Neural crest cell (in vitro differentiated cells): ENCODE data around the gene PHF21A. TPM values are rescaled to one million over a fixed set of nuclear protein-coding genes. Genes with fewer than 3 reads are reported as not detected.

ENCODE experiments used
- DNase-seq: peaks from one replicate; pipeline ENCODE4 v3.0.0; 2021; ENCODE audit warnings: low read depth, mixed read lengths, low spot score
- H3K27ac Mint-ChIP-seq: one replicate; pipeline ENCODE4 v1.8.0; 2021; ENCODE audit warnings: mild to moderate bottlenecking, mixed read lengths; ENCODE audit not compliant: unreplicated experiment
- H3K27me3 Mint-ChIP-seq: 2 replicates; pipeline ENCODE4 v1.8.0; 2021; ENCODE audit warnings: low read depth, mild to moderate bottlenecking, mixed read lengths
- H3K36me3 Mint-ChIP-seq: 2 replicates; pipeline ENCODE4 v1.8.0; 2021; ENCODE audit warnings: low read depth, mild to moderate bottlenecking, mixed read lengths
- H3K4me1 Mint-ChIP-seq: 2 replicates; pipeline ENCODE4 v1.8.0; 2021; ENCODE audit warnings: mixed read lengths
- H3K4me3 Mint-ChIP-seq: one replicate; pipeline ENCODE4 v1.8.0; 2021; ENCODE audit warnings: mild to moderate bottlenecking, mixed read lengths
- H3K9me3 Mint-ChIP-seq: 2 replicates; pipeline ENCODE4 v1.8.0; 2021; ENCODE audit warnings: mixed read lengths
- total RNA-seq: library from RNA; stranded (reverse); gene quantifications from 2 replicates; pipeline ENCODE4 v1.2.1, GENCODE V29; 2021
- TF ChIP-seq, protein P1 (sequence below): fragments of 200-600 bp; sonication (generic); conservative IDR thresholded peaks from 2 replicates; pipeline ENCODE4 v1.5.0; 2021; ENCODE audit warnings: antibody characterized with exemption, mild to moderate bottlenecking

The PHF21A gene
- total RNA-seq, 1 donor from 2014 or later: 56.5 TPM

DNA sequence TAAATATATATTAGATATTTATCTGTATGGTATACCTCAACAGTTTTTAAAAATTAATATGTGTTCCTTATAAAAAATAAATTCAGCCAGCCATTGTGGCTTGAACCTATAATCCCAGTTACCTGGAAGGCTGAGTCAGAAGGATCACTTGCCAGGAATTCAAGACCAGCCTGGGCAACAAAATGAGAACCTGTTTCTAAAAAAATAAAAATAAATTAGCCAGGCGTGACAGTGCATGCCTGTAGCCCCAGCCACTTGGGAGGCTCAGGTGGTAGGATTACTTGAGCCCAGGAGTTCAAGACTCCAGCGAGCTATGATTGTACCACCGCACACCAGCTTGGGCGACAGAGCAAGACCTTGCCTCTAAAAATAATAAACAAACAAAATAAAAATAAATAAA is 54.9 kb downstream of the PHF21A start:
- Mint-ChIP-seq H3K4me3 (no peak overlapping the region), H3K4me1 (no peaks in the 10 kb centered on the region), H3K27me3 (no peaks in the 10 kb centered on the region), H3K9me3 (no peaks in the 10 kb centered on the region), H3K36me3 (peaks cover 4% of the 10 kb centered on the region), H3K27ac (no peak overlapping the region)
- no peak for DNase-seq
- TF ChIP-seq, protein P1, sequence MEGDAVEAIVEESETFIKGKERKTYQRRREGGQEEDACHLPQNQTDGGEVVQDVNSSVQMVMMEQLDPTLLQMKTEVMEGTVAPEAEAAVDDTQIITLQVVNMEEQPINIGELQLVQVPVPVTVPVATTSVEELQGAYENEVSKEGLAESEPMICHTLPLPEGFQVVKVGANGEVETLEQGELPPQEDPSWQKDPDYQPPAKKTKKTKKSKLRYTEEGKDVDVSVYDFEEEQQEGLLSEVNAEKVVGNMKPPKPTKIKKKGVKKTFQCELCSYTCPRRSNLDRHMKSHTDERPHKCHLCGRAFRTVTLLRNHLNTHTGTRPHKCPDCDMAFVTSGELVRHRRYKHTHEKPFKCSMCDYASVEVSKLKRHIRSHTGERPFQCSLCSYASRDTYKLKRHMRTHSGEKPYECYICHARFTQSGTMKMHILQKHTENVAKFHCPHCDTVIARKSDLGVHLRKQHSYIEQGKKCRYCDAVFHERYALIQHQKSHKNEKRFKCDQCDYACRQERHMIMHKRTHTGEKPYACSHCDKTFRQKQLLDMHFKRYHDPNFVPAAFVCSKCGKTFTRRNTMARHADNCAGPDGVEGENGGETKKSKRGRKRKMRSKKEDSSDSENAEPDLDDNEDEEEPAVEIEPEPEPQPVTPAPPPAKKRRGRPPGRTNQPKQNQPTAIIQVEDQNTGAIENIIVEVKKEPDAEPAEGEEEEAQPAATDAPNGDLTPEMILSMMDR: no peak

DNA sequence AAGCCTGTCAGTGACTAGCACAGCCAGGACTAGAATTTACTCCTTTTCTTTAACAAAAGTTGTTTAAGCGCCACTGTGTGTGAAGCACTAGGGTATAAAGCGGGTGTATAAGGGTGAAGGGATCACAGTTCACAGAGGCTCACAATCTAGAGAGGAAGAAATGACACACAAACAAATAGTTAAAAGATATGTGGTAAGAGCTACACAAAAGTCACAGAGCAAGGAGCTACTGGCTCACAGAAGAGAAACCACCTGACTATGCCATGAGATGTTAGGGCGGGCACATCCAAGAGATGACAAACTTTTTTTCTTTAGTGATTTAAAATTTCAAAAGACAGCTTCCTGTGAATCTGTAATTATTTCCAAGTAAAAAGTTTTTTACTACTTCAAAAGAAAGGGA is 55.6 kb downstream of the PHF21A start:
- Mint-ChIP-seq H3K4me3 (no peak overlapping the region), H3K9me3 (no peaks in the 10 kb centered on the region), H3K27ac (no peak overlapping the region), H3K36me3 (peaks cover 8% of the 10 kb centered on the region), H3K4me1 (no peaks in the 10 kb centered on the region), H3K27me3 (no peaks in the 10 kb centered on the region)
- DNase-seq: no peak
- TF ChIP-seq, protein P1: no peak

DNA sequence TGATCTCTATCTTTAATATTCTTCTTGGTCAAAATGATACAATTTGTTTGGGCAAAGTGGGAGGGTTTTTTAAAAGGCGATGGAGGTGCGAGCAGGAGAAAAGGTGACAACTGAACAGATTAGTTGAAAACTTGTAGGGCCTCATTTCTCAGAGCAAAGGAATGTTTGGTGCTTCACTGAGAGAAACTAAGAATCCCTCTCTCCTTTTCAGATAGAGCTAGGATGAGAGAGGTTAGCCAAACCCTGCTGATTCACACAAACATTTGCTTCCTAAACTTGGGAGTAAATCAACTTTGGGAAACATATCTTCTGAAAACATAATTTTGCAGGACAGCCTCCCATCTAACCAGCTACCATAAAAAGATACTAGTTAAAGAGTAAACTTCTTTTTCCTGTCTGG is 57.0 kb downstream of the PHF21A start:
- TF ChIP-seq, protein P1: no peak
- no peak for DNase-seq
- Mint-ChIP-seq H3K27me3 (no peaks in the 10 kb centered on the region), H3K4me3 (no peak overlapping the region), H3K27ac (no peak overlapping the region), H3K4me1 (no peaks in the 10 kb centered on the region), H3K36me3 (peaks cover 9% of the 10 kb centered on the region), H3K9me3 (no peaks in the 10 kb centered on the region)

DNA sequence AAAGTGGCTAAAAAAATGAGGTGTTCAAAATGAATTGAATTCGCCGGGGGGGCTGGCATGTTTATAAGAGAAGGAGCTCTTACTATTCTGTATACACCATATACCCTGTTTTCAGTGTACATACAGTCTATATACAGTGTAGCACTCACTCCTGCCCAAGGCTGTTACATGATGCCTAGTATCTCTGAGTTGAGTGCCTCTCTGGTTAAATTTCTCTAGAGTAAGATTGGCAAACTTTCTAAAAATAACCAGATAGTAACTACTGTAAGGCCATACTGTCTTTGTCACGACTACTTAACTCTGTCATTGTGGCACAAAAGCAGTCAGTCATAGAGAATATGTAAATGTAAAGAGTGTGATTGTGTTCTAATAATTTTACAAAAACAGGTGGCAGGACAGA is 58.1 kb downstream of the PHF21A start:
- Mint-ChIP-seq H3K4me1 (no peaks in the 10 kb centered on the region), H3K36me3 (peaks cover 9% of the 10 kb centered on the region), H3K27ac (no peak overlapping the region), H3K9me3 (no peaks in the 10 kb centered on the region), H3K27me3 (no peaks in the 10 kb centered on the region), H3K4me3 (no peak overlapping the region)
- no peak for DNase-seq
- TF ChIP-seq, protein P1: no peak

DNA sequence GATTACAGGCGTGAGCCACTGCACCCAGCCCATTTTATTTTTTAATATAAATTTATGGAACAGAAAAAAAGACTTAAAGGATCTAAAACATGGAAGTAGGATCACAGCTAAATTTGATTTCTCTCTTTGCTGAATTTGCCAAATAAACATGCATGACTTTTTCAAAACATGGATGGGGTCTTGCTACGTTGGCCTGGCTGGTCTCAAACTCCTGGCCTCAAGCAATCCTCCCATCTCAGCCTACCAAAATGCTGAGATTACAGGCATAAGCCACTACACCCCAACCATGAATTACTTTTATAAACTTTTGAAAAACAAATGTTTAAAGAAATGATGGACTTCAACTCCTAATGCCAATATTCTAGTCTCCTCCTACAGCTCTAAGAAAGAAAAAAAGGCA is 61.2 kb downstream of the PHF21A start:
- no peak overlapping the region for H3K4me3 Mint-ChIP-seq
- TF ChIP-seq, protein P1: no peak
- H3K9me3 Mint-ChIP-seq: no peaks in the 10 kb centered on the region
- DNase-seq: no peak
- peaks cover 9% of the 10 kb centered on the region for H3K36me3 Mint-ChIP-seq
- H3K27ac Mint-ChIP-seq: no peak overlapping the region
- no peaks in the 10 kb centered on the region for H3K27me3 Mint-ChIP-seq
- peaks cover 6% of the 10 kb centered on the region for H3K4me1 Mint-ChIP-seq

DNA sequence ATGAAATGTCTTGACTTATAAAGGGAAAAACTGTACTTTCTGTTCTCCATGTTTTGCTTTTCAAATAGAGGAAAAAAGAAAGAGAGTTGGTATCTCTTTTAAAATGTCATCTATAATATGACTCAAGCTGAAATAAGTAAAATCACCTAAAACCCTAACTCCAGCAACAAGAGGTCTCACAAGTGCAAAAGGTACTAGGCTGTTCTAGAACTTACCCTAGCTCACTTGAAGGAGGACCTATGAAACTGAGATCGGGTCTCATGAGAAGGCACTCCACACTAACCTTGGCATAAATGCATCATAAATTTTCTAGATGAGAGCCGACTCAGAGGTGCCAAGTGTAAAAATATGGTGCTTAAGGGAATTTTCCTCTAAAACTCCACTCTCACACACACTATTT is 63.8 kb downstream of the PHF21A start:
- H3K9me3 Mint-ChIP-seq: no peaks in the 10 kb centered on the region
- H3K27ac Mint-ChIP-seq: no peak overlapping the region
- H3K4me3 Mint-ChIP-seq: no peak overlapping the region
- H3K27me3 Mint-ChIP-seq: no peaks in the 10 kb centered on the region
- no peak for DNase-seq
- TF ChIP-seq, protein P1: no peak
- H3K36me3 Mint-ChIP-seq: peaks cover 11% of the 10 kb centered on the region
- H3K4me1 Mint-ChIP-seq: peaks cover 6% of the 10 kb centered on the region
